Measurements from ENCODE around the gene CLDN15. TPM values are rescaled to one million over a fixed set of nuclear protein-coding genes. Genes with fewer than 3 reads are reported as not detected.

The CLDN15 gene
- polyA plus RNA-seq, 1 donor (not counting 4 experiments of a cell fraction or from before 2014, with no cell fraction given) = 2.4 TPM

DNA sequence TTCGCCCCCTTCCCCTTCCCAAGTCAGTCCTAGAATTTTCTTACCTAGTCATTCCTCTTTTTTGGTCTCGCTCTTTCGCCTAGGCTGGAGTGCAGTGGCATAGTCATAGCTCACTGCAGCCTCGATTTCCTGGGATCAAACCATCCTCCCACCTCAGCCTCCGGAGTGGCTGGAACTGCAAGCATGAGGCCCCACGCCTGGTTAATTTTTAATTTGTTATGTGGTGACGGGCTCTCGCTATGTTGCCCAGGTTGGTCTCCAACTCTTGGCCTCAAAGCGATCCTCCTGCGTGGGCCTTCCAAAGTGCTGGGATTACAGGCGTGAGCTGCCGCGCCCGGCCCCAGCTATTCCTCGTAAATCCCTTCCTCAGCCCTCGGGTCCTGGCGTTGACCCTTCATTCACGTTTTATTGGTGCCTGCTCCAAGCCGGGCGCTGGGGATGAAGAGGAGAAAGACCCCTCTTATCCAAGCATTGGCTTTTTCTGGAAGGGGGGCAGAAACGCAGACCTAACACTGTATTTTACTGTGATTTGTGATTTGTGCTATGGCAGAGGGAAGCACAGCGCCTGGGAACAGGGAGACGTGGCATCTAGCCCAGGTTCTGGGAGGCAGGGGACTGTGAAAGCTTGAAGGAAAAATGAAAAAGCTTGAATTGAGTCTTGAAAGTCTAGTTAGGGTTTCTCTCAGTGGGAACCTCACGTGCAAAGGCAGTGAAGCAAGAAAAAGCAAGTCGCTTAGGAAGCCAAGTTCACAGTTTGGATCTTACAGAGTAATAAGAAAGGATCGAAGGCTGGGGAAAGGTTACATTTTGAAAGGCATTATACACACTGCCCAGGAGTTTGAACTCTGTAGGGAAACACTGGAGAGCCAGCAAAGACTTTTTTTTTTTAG, 19.1 kb downstream of the CLDN15 start:
- dilution Hi-C loops (cut with MboI; ENCODE audit: extremely low pct_ligation_motif_present, low sequenced_read_pairs) = no loop called here
- H4K20me1 ChIP-seq (ENCODE audit: control insufficient read depth, extremely low read depth, insufficient read depth, low read length) = no peaks in the 10 kb centered on the region
- FAIRE-seq = no peak

DNA sequence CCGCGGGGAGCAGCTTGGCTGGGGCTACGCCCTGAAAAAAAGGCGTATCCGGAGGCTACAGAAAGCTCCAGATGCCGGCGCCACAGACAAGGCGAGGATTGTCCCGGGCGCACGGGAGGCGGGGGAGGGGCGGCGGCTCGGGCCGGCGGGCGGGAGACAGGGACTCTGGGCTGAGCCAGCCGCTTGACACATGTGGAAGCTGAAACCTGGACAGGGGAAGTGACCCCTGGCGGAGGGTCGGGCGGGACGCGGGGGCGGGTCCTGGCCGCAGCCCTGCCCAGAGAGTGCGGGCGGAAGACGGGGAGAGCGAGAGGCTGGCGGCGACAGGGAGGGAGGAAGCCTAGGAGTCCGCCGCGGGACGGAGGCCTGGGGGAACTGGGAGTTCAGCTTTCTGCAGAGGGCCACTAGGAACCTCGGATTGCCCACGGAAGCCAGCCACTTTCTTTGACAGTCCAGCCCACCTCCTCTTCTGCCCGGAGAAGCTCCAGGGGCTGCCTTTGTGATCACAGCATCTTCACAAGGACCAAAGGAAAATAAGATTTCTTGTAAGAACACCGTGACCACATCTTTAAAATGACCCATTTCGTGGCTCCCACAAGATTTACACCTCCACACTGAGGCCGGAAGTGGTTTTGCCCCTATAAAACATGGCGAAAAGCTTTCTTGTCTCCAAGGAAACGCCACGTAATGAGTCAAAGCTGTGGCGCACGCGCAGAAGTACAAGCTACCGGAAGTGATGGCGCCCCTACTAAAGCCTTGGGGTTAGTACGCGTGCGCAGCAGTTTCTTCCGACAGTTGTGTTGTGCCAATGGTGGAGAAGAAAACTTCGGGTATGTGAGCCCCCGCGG, 20.0 kb downstream of the CLDN15 start, which contains the start of the genes PLOD3 and ZNHIT1:
TSS of gene PLOD3 (minus strand) at position 194 of the 848 bp plus-strand sequence. CDS start 307 bp downstream, outside the sequence.
TSS of gene ZNHIT1 (plus strand) at position 778 of the 848 bp plus-strand sequence. CDS start at position 809, 31 bp downstream.
- Histone ChIP-seq H3K4me1 (ENCODE audit: control insufficient read depth, extremely low read depth, insufficient read depth, low read length) (peaks cover 14% of the 10 kb centered on the region), H4K20me1 (ENCODE audit: control insufficient read depth, extremely low read depth, insufficient read depth, low read length) (no peaks in the 10 kb centered on the region), H3K27me3 (ENCODE audit: control insufficient read depth, extremely low read depth, insufficient read depth, low read length) (no peaks in the 10 kb centered on the region), H2AFZ (ENCODE audit: control insufficient read depth, low read length) (peak within 1 kb of the TSS; percentile 93), H3K79me2 (ENCODE audit: control insufficient read depth, insufficient read depth, low read length) (peaks cover 60% of the 10 kb centered on the region), H3K9me1 (ENCODE audit: control insufficient read depth, extremely low read depth, insufficient read depth, low read length) (no peaks in the 10 kb centered on the region), H3K9ac (ENCODE audit: control insufficient read depth, extremely low read depth, insufficient read depth, low read length) (peak within 1 kb of the TSS; percentile 85), H3K9me3 (ENCODE audit: control insufficient read depth, low read depth, low read length) (no peaks in the 10 kb centered on the region), H3K36me3 (ENCODE audit: control insufficient read depth in 2 of 2, extremely low read depth in 1 of 2, insufficient read depth in 2 of 2, low read length in 2 of 2) (peaks cover 12 to 17% of the 10 kb centered on the region in 2 experiments), H3K4me3 (ENCODE audit: control insufficient read depth in 2 of 3, extremely low read depth in 1 of 3, insufficient read depth in 2 of 3, low read depth in 1 of 3, low read length in 3 of 3) (peak within 1 kb of the TSS; percentile 81 to 94 (median 91)), H3K4me2 (ENCODE audit: control insufficient read depth, extremely low read depth, insufficient read depth, low read depth, low read length) (peak within 1 kb of the TSS; percentile 98), H3K27ac (ENCODE audit: control insufficient read depth, insufficient read depth, low read length) (peak within 1 kb of the TSS; percentile 94)
- DNase-seq (ENCODE audit: low read depth, low spot score) = peak; percentile 92
- FAIRE-seq = peak; percentile 83
- dilution Hi-C loops (cut with MboI; ENCODE audit: extremely low pct_ligation_motif_present, low sequenced_read_pairs) = no loop called here
- TF ChIP-seq EZH2 (IDR thresholded peaks at IDR 0.05; ENCODE audit: low read length) = no peak
- TF ChIP-seq, protein P1, sequence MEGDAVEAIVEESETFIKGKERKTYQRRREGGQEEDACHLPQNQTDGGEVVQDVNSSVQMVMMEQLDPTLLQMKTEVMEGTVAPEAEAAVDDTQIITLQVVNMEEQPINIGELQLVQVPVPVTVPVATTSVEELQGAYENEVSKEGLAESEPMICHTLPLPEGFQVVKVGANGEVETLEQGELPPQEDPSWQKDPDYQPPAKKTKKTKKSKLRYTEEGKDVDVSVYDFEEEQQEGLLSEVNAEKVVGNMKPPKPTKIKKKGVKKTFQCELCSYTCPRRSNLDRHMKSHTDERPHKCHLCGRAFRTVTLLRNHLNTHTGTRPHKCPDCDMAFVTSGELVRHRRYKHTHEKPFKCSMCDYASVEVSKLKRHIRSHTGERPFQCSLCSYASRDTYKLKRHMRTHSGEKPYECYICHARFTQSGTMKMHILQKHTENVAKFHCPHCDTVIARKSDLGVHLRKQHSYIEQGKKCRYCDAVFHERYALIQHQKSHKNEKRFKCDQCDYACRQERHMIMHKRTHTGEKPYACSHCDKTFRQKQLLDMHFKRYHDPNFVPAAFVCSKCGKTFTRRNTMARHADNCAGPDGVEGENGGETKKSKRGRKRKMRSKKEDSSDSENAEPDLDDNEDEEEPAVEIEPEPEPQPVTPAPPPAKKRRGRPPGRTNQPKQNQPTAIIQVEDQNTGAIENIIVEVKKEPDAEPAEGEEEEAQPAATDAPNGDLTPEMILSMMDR (optimal IDR thresholded peaks at IDR 0.05 in 1 of 3, IDR thresholded peaks at IDR 0.05 in 1 of 3, conservative IDR thresholded peaks at IDR 0.05 in 1 of 3; ENCODE audit: extremely low read depth in 1 of 3, insufficient read depth in 2 of 3, low read length in 3 of 3) = peak in 1 of 3 experiments; percentile 22

More for the DNA sequence above, 19.1 kb downstream of the CLDN15 start:
- no peak for TF ChIP-seq EZH2 (IDR thresholded peaks at IDR 0.05; ENCODE audit: low read length)
- TF ChIP-seq, protein P1 (optimal IDR thresholded peaks at IDR 0.05 in 1 of 3, IDR thresholded peaks at IDR 0.05 in 1 of 3, conservative IDR thresholded peaks at IDR 0.05 in 1 of 3; ENCODE audit: extremely low read depth in 1 of 3, insufficient read depth in 2 of 3, low read length in 3 of 3) = no peak
- DNase-seq (ENCODE audit: low read depth, low spot score) = no peak
- Histone ChIP-seq H3K9me3 (ENCODE audit: control insufficient read depth, low read depth, low read length) (no peaks in the 10 kb centered on the region), H3K27me3 (ENCODE audit: control insufficient read depth, extremely low read depth, insufficient read depth, low read length) (no peaks in the 10 kb centered on the region), H3K4me1 (ENCODE audit: control insufficient read depth, extremely low read depth, insufficient read depth, low read length) (peaks cover 14% of the 10 kb centered on the region), H2AFZ (ENCODE audit: control insufficient read depth, low read length) (peak overlapping the region; percentile 93), H3K9me1 (ENCODE audit: control insufficient read depth, extremely low read depth, insufficient read depth, low read length) (no peaks in the 10 kb centered on the region), H3K4me2 (ENCODE audit: control insufficient read depth, extremely low read depth, insufficient read depth, low read depth, low read length) (peak overlapping the region; percentile 98), H3K9ac (ENCODE audit: control insufficient read depth, extremely low read depth, insufficient read depth, low read length) (peak overlapping the region; percentile 85), H3K4me3 (ENCODE audit: control insufficient read depth in 2 of 3, extremely low read depth in 1 of 3, insufficient read depth in 2 of 3, low read depth in 1 of 3, low read length in 3 of 3) (peak overlapping the region; percentile 81 to 94 (median 91)), H3K27ac (ENCODE audit: control insufficient read depth, insufficient read depth, low read length) (peak overlapping the region; percentile 94), H3K36me3 (ENCODE audit: control insufficient read depth in 2 of 2, extremely low read depth in 1 of 2, insufficient read depth in 2 of 2, low read length in 2 of 2) (peaks cover 15 to 18% of the 10 kb centered on the region in 2 experiments), H3K79me2 (ENCODE audit: control insufficient read depth, insufficient read depth, low read length) (peaks cover 63% of the 10 kb centered on the region)

Measured in keratinocyte (primary cell).